ENCODE measurements around the gene GRIA3.

DNA sequence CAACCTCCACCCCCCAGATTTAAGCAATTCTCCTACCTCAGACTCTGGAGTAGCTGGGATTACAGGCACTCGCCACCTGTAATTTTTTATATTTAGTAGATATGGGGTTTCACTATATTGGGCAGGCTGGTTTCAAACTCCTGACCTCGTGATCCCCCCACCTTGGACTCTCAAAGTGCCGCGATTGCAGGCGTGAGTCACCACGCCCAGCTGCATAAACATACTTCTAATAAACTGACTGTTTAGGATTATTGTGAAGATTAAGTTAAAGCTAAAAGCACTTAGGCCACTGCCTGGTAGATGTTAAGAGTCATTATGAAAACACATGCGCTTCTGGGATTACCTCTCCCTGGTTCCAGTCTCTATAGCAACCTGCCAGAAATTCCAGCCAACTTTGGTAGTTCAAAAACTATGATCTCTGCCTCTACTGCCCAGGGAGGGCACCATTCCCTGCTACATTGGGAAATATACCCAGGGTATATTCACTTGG is 30.2 kb upstream of the GRIA3 start:
- TF ChIP-seq CTCF (conservative IDR thresholded peaks at IDR 0.05): no peak
- no peak for TF ChIP-seq EZH2 (IDR thresholded peaks at IDR 0.05; ENCODE audit: low read depth)

Measured in PC-9 (cell line).